Measurements from ENCODE around the gene NIPAL3.

GRCh38 chr1:24392982-24393650 is 22.5 kb upstream of the NIPAL3 start:
- TF ChIP-seq CTCF (IDR thresholded peaks at IDR 0.05): no peak
- TF ChIP-seq POLR2A (IDR thresholded peaks at IDR 0.05): no peak
- TF ChIP-seq POLR2AphosphoS5 (IDR thresholded peaks at IDR 0.05): no peak
